ENCODE results near the gene RNF214. TPM values are rescaled to one million over a fixed set of nuclear protein-coding genes. Genes with fewer than 3 reads are reported as not detected.
"Not testable (repeated sequence)": the region's sequence is repeated elsewhere in the genome, so short reads cannot be mapped to it uniquely, and the experiment has no call there.

Gene RNF214
- total RNA-seq, 1 experiment from 2014 or later = 10.1 TPM

- no peak for DNase-seq
- Histone ChIP-seq H3K4me3 (ENCODE audit: insufficient read depth, low read depth, low read length) (no peak overlapping the region), H3K36me3 (replicated peaks; ENCODE audit: control insufficient read depth, insufficient read depth, low read length) (peaks cover 13% of the 10 kb centered on the region), H3K27me3 (ENCODE audit: control insufficient read depth, insufficient read depth, low read length) (no peaks in the 10 kb centered on the region)
These were observed 2.0 kb upstream of the RNF214 start for GRCh38 chr11:117230286-117230961.

- no peak for DNase-seq
- no peaks in the 10 kb centered on the region for H3K27me3 ChIP-seq (ENCODE audit: control insufficient read depth, insufficient read depth, low read length)
- H3K4me3 ChIP-seq (ENCODE audit: insufficient read depth, low read depth, low read length) = peak overlapping the region; percentile 90
- H3K36me3 ChIP-seq (replicated peaks; ENCODE audit: control insufficient read depth, insufficient read depth, low read length) = peaks cover 12% of the 10 kb centered on the region
These were observed 1.3 kb upstream of the RNF214 start for GRCh38 chr11:117230999-117231841.

GRCh38 chr11:117231842-117232091, 704 bp upstream of the RNF214 start, which contains the start of gene PCSK7:
TSS of gene PCSK7 (minus strand) at chr11:117232073. CDS start at chr11:117229844, 2,229 bp downstream.
- H3K4me3 ChIP-seq (ENCODE audit: insufficient read depth, low read depth, low read length) = peak within 1 kb of the TSS; percentile 90
- no peak for DNase-seq

GRCh38 chr11:117232911-117233409, 489 bp downstream of the RNF214 start:
- Histone ChIP-seq H3K27me3 (ENCODE audit: control insufficient read depth, insufficient read depth, low read length) (no peaks in the 10 kb centered on the region), H3K4me3 (ENCODE audit: insufficient read depth, low read depth, low read length) (peak overlapping the region; percentile 80), H3K36me3 (replicated peaks; ENCODE audit: control insufficient read depth, insufficient read depth, low read length) (peaks cover 7% of the 10 kb centered on the region)
- no peak for DNase-seq

More at GRCh38 chr11:117231842-117232091, 704 bp upstream of the RNF214 start, which contains the start of gene PCSK7:
- H3K36me3 ChIP-seq (replicated peaks; ENCODE audit: control insufficient read depth, insufficient read depth, low read length) = peaks cover 12% of the 10 kb centered on the region
- no peaks in the 10 kb centered on the region for H3K27me3 ChIP-seq (ENCODE audit: control insufficient read depth, insufficient read depth, low read length)

GRCh38 chr11:117238221-117238620, 5.8 kb downstream of the RNF214 start:
- Histone ChIP-seq H3K36me3 (replicated peaks; ENCODE audit: control insufficient read depth, insufficient read depth, low read length) (peaks cover 7% of the 10 kb centered on the region), H3K4me3 (ENCODE audit: insufficient read depth, low read depth, low read length) (no peak overlapping the region), H3K27me3 (ENCODE audit: control insufficient read depth, insufficient read depth, low read length) (no peaks in the 10 kb centered on the region)
- DNase-seq = no peak

- Histone ChIP-seq H3K4me3 (ENCODE audit: insufficient read depth, low read depth, low read length) (no peak overlapping the region), H3K36me3 (replicated peaks; ENCODE audit: control insufficient read depth, insufficient read depth, low read length) (peaks cover 11% of the 10 kb centered on the region), H3K27me3 (ENCODE audit: control insufficient read depth, insufficient read depth, low read length) (no peaks in the 10 kb centered on the region)
- DNase-seq = no peak
These were observed 6.8 kb downstream of the RNF214 start for GRCh38 chr11:117239295-117239694.

GRCh38 chr11:117248341-117248740, 15.9 kb downstream of the RNF214 start:
- no peak for DNase-seq
- Histone ChIP-seq H3K36me3 (replicated peaks; ENCODE audit: control insufficient read depth, insufficient read depth, low read length) (peaks cover 12% of the 10 kb centered on the region), H3K4me3 (ENCODE audit: insufficient read depth, low read depth, low read length) (no peak overlapping the region), H3K27me3 (ENCODE audit: control insufficient read depth, insufficient read depth, low read length) (no peaks in the 10 kb centered on the region)

GRCh38 chr11:117249571-117249970, 17.1 kb downstream of the RNF214 start:
- Histone ChIP-seq H3K4me3 (ENCODE audit: insufficient read depth, low read depth, low read length) (no peak overlapping the region), H3K27me3 (ENCODE audit: control insufficient read depth, insufficient read depth, low read length) (no peaks in the 10 kb centered on the region), H3K36me3 (replicated peaks; ENCODE audit: control insufficient read depth, insufficient read depth, low read length) (peaks cover 8% of the 10 kb centered on the region)
- no peak for DNase-seq

- H3K4me3 ChIP-seq (ENCODE audit: insufficient read depth, low read depth, low read length) = no peak overlapping the region
- no peak for DNase-seq
- H3K27me3 ChIP-seq (ENCODE audit: control insufficient read depth, insufficient read depth, low read length) = no peaks in the 10 kb centered on the region
- H3K36me3 ChIP-seq (replicated peaks; ENCODE audit: control insufficient read depth, insufficient read depth, low read length) = peaks cover 3% of the 10 kb centered on the region
These were observed 19.0 kb downstream of the RNF214 start for GRCh38 chr11:117251506-117251905.

GRCh38 chr11:117255966-117256365, 23.5 kb downstream of the RNF214 start:
- no peak overlapping the region for H3K4me3 ChIP-seq (ENCODE audit: insufficient read depth, low read depth, low read length)
- no peak for DNase-seq

GRCh38 chr11:117256573-117256972, 24.1 kb downstream of the RNF214 start:
- no peaks in the 10 kb centered on the region for H3K27me3 ChIP-seq (ENCODE audit: control insufficient read depth, insufficient read depth, low read length)
- no peak for DNase-seq
- H3K4me3 ChIP-seq (ENCODE audit: insufficient read depth, low read depth, low read length) = no peak overlapping the region
- peaks cover 2% of the 10 kb centered on the region for H3K36me3 ChIP-seq (replicated peaks; ENCODE audit: control insufficient read depth, insufficient read depth, low read length)

More at GRCh38 chr11:117255966-117256365, 23.5 kb downstream of the RNF214 start:
- H3K27me3 ChIP-seq (ENCODE audit: control insufficient read depth, insufficient read depth, low read length) = no peaks in the 10 kb centered on the region
- peaks cover 2% of the 10 kb centered on the region for H3K36me3 ChIP-seq (replicated peaks; ENCODE audit: control insufficient read depth, insufficient read depth, low read length)

- Histone ChIP-seq H3K27me3 (ENCODE audit: control insufficient read depth, insufficient read depth, low read length) (no peaks in the 10 kb centered on the region), H3K4me3 (ENCODE audit: insufficient read depth, low read depth, low read length) (no peak overlapping the region)
- DNase-seq = no peak
These were observed 26.1 kb downstream of the RNF214 start for GRCh38 chr11:117258576-117258975.

GRCh38 chr11:117259417-117259816, 26.9 kb downstream of the RNF214 start:
- no peak overlapping the region for H3K4me3 ChIP-seq (ENCODE audit: insufficient read depth, low read depth, low read length)
- no peak for DNase-seq
- no peaks in the 10 kb centered on the region for H3K27me3 ChIP-seq (ENCODE audit: control insufficient read depth, insufficient read depth, low read length)
- H3K36me3 ChIP-seq (replicated peaks; ENCODE audit: control insufficient read depth, insufficient read depth, low read length) = peaks cover 1% of the 10 kb centered on the region; the same call in 1 of the 2 replicates

More at GRCh38 chr11:117258576-117258975, 26.1 kb downstream of the RNF214 start:
- peaks cover 1% of the 10 kb centered on the region; the same call in 1 of the 2 replicates for H3K36me3 ChIP-seq (replicated peaks; ENCODE audit: control insufficient read depth, insufficient read depth, low read length)

GRCh38 chr11:117264624-117265323, 32.3 kb downstream of the RNF214 start:
- not testable (repeated sequence) for H3K27me3 ChIP-seq (ENCODE audit: control insufficient read depth, insufficient read depth, low read length); DNase-seq; H3K36me3 ChIP-seq (replicated peaks; ENCODE audit: control insufficient read depth, insufficient read depth, low read length); H3K4me3 ChIP-seq (ENCODE audit: insufficient read depth, low read depth, low read length)

All from H7 (cell line).